Measurements from ENCODE around the gene CPT1B. TPM values are rescaled to one million over a fixed set of nuclear protein-coding genes. Genes with fewer than 3 reads are reported as not detected.

The CPT1B gene
- total RNA-seq, 1 donor from 2014 or later: 89.0 TPM

- no peak for TF ChIP-seq CTCF (IDR thresholded peaks at IDR 0.05; ENCODE audit: unreplicated experiment)
- peak within 1 kb of the TSS; percentile 94 for H3K4me3 Mint-ChIP-seq (ENCODE audit: unreplicated experiment)
These were observed 4.5 kb upstream of the CPT1B start, which contains the start of gene CHKB for GRCh38 chr22:50582493-50583293. TSS of gene CHKB (minus strand) at chr22:50582849. CDS start at chr22:50582781, 68 bp downstream.

GRCh38 chr22:50581950-50582492 is 3.8 kb upstream of the CPT1B start:
- Mint-ChIP-seq H3K36me3 (ENCODE audit: low read depth, unreplicated experiment) (peaks cover 11% of the 10 kb centered on the region), H3K4me1 (ENCODE audit: unreplicated experiment) (peaks cover 7% of the 10 kb centered on the region), H3K4me3 (ENCODE audit: unreplicated experiment) (peak overlapping the region; percentile 91), H3K27ac (ENCODE audit: unreplicated experiment) (no peak overlapping the region), H3K9me3 (ENCODE audit: unreplicated experiment) (no peaks in the 10 kb centered on the region), H3K27me3 (ENCODE audit: unreplicated experiment) (peaks cover 8% of the 10 kb centered on the region)
- TF ChIP-seq CTCF (IDR thresholded peaks at IDR 0.05; ENCODE audit: unreplicated experiment): no peak
- no peak for DNase-seq (ENCODE audit: low spot score)

More at GRCh38 chr22:50582493-50583293, 4.5 kb upstream of the CPT1B start, which contains the start of gene CHKB:
- Mint-ChIP-seq H3K9me3 (ENCODE audit: unreplicated experiment) (no peaks in the 10 kb centered on the region), H3K27me3 (ENCODE audit: unreplicated experiment) (peaks cover 8% of the 10 kb centered on the region), H3K4me1 (ENCODE audit: unreplicated experiment) (peaks cover 7% of the 10 kb centered on the region), H3K36me3 (ENCODE audit: low read depth, unreplicated experiment) (peaks cover 11% of the 10 kb centered on the region), H3K27ac (ENCODE audit: unreplicated experiment) (peak within 1 kb of the TSS; percentile 64)
- peak; percentile 99 for DNase-seq (ENCODE audit: low spot score)

- H3K27ac Mint-ChIP-seq (ENCODE audit: unreplicated experiment): no peak overlapping the region
- H3K4me1 Mint-ChIP-seq (ENCODE audit: unreplicated experiment): peaks cover 7% of the 10 kb centered on the region
- H3K9me3 Mint-ChIP-seq (ENCODE audit: unreplicated experiment): no peaks in the 10 kb centered on the region
- TF ChIP-seq CTCF (IDR thresholded peaks at IDR 0.05; ENCODE audit: unreplicated experiment): no peak
- H3K27me3 Mint-ChIP-seq (ENCODE audit: unreplicated experiment): peaks cover 9% of the 10 kb centered on the region
- H3K36me3 Mint-ChIP-seq (ENCODE audit: low read depth, unreplicated experiment): peaks cover 10% of the 10 kb centered on the region
- H3K4me3 Mint-ChIP-seq (ENCODE audit: unreplicated experiment): peak overlapping the region; percentile 91
- DNase-seq (ENCODE audit: low spot score): no peak
These were observed 3.1 kb upstream of the CPT1B start for GRCh38 chr22:50581031-50581949.

- no peak overlapping the region for H3K27ac Mint-ChIP-seq (ENCODE audit: unreplicated experiment)
- H3K27me3 Mint-ChIP-seq (ENCODE audit: unreplicated experiment): peaks cover 8% of the 10 kb centered on the region
- DNase-seq (ENCODE audit: low spot score): no peak
- H3K4me3 Mint-ChIP-seq (ENCODE audit: unreplicated experiment): peak overlapping the region; percentile 22
- H3K4me1 Mint-ChIP-seq (ENCODE audit: unreplicated experiment): peaks cover 7% of the 10 kb centered on the region
- H3K36me3 Mint-ChIP-seq (ENCODE audit: low read depth, unreplicated experiment): peaks cover 7% of the 10 kb centered on the region
- no peak for TF ChIP-seq CTCF (IDR thresholded peaks at IDR 0.05; ENCODE audit: unreplicated experiment)
- H3K9me3 Mint-ChIP-seq (ENCODE audit: unreplicated experiment): no peaks in the 10 kb centered on the region
These were observed 1.5 kb upstream of the CPT1B start for GRCh38 chr22:50579752-50580151.
